Right lobe of liver (tissue), 6 donors: ENCODE measurements around the gene TBC1D1. TPM values are rescaled to one million over a fixed set of nuclear protein-coding genes. Genes with fewer than 3 reads are reported as not detected.

Experiments
- ATAC-seq, 4 donors: fragments of 200-7000 bp; cut with Tn5 transposase; one replicate each; pipeline ENCODE4 v1.9.1; 2020; ENCODE audit warnings: mild to moderate bottlenecking in 4 of 4, moderate library complexity in 4 of 4
- DNase-seq, 3 donors: peaks; one replicate each; pipeline ENCODE4 v3.0.0-alpha.2; 2020
- H3K27ac ChIP-seq, 3 donors: fragments of 200-600 bp; one replicate each; pipeline ENCODE4 v1.8.0; 2022
- H3K27me3 ChIP-seq, 2 donors: fragments of 200-600 bp; one replicate each; pipeline ENCODE4 v1.8.0; 2022
- H3K36me3 ChIP-seq, 4 donors: fragments of 200-600 bp; sonication (generic) in 1 of 4; one replicate each; pipeline versions ENCODE4 v1.5.1 to v1.8.0; 2017 to 2022; ENCODE audit warnings: control low read depth in 1 of 4
- H3K4me1 ChIP-seq, 4 donors: fragments of 200-600 bp; sonication (generic) in 1 of 4; one replicate each; pipeline versions ENCODE4 v1.5.1 to v1.8.0; 2017 to 2022; ENCODE audit warnings: control low read depth in 1 of 4
- H3K4me3 ChIP-seq, 3 donors: fragments of 200-600 bp; one replicate each; pipeline ENCODE4 v1.8.0; 2022
- H3K9me3 ChIP-seq, 4 donors: fragments of 200-600 bp; sonication (generic) in 1 of 4; one replicate each; pipeline versions ENCODE4 v1.5.1 to v1.8.0; 2017 to 2022; ENCODE audit warnings: control low read depth in 1 of 4
- POLR2A ChIP-seq: fragments of 450-650 bp; IDR thresholded peaks from one replicate; pipeline ENCODE4 v1.6.1; 2017; ENCODE audit warnings: antibody characterized with exemption, mild to moderate bottlenecking
- WGBS: methylation state at CpG from one replicate; pipeline ENCODE4 v1.1.6; 2018; ENCODE audit warnings: low coverage, low lambda C conversion rate; ENCODE audit not compliant: insufficient coverage; ENCODE audit errors: missing lambda C conversion rate; 5-methylcytosine and 5-hydroxymethylcytosine counted together
- intact Hi-C, 2 donors: fragments of 100-400 bp; cut with DNase I; formaldehyde crosslinking; loops; one replicate each; pipeline versions ENCODE4 v1.11.2 to v1.14.1; 2022
- total RNA-seq, 6 experiments: library from RNA; depleted of rRNA in 2 of 6; stranded (reverse); fragments of >200 nt in 2 of 6; fragmentation: NEBNext Ultra II Directional in 3 of 6; extraction: Animal tissue kit (Norgen Biotek cat#: 25700) in 3 of 6; gene quantifications; one replicate each; pipeline versions ENCODE4 v1.1.0 to v1.2.4, GENCODE V29; 2016 to 2023
- TF ChIP-seq, protein P1 (sequence below), 4 donors: fragments of 200-600 bp in 3 of 4; fragments of 450-650 bp in 1 of 4; IDR thresholded peaks; one replicate each; pipeline versions ENCODE4 v1.5.1 to v1.8.0; 2016 to 2022; ENCODE audit warnings: antibody characterized with exemption in 4 of 4, mild to moderate bottlenecking in 2 of 4
- donor health status: DM: no; HTN: yes; CAD: no.
- donor health status: DM: no; HTN: no; CAD: no.
- donor health status: DM: no; HTN: no; CAD: no.
- donor health status: DM: no; HTN: yes; CAD: no.
- donor health status: DM: no; HTN: yes; CAD: no.

TBC1D1 gene
- total RNA-seq, 6 experiments from 2014 or later = 21.2 to 67.5 (median 35.8) TPM

DNA sequence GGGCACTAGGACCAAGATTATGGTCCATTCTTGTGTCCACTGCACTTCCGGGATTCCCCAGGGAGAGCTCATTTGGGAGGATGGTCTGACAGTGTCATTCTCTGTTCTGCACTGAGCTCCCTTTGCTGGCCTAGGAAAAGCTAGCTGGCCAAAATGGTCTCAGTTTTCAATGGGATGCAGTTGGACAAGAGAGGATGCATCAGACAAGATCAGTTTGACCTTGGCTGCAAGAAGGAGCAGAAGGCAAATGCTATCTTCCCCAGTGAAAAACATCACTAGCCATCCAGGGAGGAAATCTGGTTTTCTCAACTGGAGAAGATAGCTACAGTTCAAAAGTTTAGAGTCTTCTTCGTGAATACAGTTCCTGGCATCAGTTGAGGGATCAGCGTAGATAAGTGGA lies 290.4 kb downstream of the TBC1D1 start:
- no peak overlapping the region for H3K4me3 ChIP-seq
- H3K27ac ChIP-seq = no peak overlapping the region
- H3K4me1 ChIP-seq = peaks cover 0 to 36% (median 16%) of the 10 kb centered on the region in 4 donors
- DNase-seq (no peak), ATAC-seq (no peak)
- TF ChIP-seq, protein P1, sequence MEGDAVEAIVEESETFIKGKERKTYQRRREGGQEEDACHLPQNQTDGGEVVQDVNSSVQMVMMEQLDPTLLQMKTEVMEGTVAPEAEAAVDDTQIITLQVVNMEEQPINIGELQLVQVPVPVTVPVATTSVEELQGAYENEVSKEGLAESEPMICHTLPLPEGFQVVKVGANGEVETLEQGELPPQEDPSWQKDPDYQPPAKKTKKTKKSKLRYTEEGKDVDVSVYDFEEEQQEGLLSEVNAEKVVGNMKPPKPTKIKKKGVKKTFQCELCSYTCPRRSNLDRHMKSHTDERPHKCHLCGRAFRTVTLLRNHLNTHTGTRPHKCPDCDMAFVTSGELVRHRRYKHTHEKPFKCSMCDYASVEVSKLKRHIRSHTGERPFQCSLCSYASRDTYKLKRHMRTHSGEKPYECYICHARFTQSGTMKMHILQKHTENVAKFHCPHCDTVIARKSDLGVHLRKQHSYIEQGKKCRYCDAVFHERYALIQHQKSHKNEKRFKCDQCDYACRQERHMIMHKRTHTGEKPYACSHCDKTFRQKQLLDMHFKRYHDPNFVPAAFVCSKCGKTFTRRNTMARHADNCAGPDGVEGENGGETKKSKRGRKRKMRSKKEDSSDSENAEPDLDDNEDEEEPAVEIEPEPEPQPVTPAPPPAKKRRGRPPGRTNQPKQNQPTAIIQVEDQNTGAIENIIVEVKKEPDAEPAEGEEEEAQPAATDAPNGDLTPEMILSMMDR (IDR thresholded peaks at IDR 0.05) = no peak
- no peak for TF ChIP-seq POLR2A
- H3K27me3 ChIP-seq = no peaks in the 10 kb centered on the region
- H3K36me3 ChIP-seq = no peaks in the 10 kb centered on the region
- H3K9me3 ChIP-seq = no peaks in the 10 kb centered on the region
- intact Hi-C loops = loop anchor here in 1 of 2 donors (10.0 kb wide), 1 partner anchor 494 kb away; no protein-coding TSS in a partner anchor
- 48% methylated on average over 2 of the region's 3 CpGs for WGBS

DNA sequence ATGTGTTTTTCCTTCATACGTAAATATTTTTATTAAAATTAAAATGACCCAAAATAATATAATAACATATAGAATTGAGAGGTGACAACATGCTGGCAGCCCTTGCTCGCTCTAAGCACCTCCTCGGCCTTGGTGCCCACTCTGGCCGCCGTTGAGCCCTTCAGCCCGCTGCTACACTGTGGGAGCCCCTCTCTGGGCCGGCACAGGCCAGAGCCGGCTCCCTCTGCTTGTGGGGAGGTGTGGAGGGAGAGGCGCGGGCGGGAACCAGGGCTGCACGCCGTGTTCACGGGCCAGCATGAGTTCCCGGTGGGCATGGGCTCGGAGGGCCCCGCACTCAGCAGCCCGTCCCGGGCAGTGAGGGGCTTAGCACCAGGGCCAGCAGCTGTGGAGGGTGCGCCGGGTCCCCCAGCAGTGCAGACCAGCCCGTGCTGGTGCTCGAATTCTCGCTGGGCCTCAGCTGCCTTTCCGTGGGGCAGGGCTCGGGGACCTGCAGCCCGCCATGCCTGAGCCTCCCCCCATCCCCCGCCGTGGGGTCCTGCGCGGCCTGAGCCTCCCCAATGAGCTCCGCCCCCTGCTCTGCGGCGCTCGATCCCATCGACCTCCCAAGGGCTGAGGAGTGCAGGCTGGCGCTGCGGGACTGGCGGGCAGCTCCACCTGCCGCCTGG lies 291.6 kb downstream of the TBC1D1 start:
- intact Hi-C loops = loop anchor here in 1 of 2 donors (10.0 kb wide), 1 partner anchor 492 kb away; no protein-coding TSS in a partner anchor
- 88% methylated on average over 6 of the region's 40 CpGs for WGBS
- TF ChIP-seq, protein P1 (IDR thresholded peaks at IDR 0.05) = no peak
- no peak for TF ChIP-seq POLR2A
- H3K4me3 ChIP-seq = no peak overlapping the region
- no peak for DNase-seq
- no peak for ATAC-seq
- no peaks in the 10 kb centered on the region for H3K36me3 ChIP-seq
- no peaks in the 10 kb centered on the region for H3K27me3 ChIP-seq
- no peak overlapping the region for H3K27ac ChIP-seq
- H3K4me1 ChIP-seq = peaks cover 0 to 28% (median 10%) of the 10 kb centered on the region in 4 donors
- H3K9me3 ChIP-seq = no peaks in the 10 kb centered on the region

DNA sequence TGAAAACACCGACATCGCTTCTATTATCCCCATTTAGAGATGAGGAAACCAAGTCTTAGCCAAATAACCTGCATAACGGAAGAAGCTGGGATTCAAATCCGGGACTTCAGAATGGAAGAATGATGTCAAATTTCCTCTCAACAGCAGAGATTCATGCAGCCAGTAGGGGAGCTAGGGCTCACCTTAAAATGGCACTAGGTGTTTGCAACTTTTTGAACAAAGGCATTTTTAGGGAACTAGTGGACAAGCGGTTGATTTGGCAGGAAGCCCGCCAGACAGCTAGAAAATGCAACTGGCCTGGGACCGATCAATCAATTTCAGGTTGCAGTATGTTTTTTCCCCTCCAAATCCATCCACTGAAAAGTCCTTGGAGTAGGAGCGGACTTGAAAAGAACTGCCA lies 293.5 kb downstream of the TBC1D1 start:
- Histone ChIP-seq H3K9me3 (no peaks in the 10 kb centered on the region), H3K27ac (no peak overlapping the region), H3K36me3 (no peaks in the 10 kb centered on the region), H3K4me1 (peaks cover 0 to 9% (median 4%) of the 10 kb centered on the region in 4 donors), H3K4me3 (no peak overlapping the region), H3K27me3 (no peaks in the 10 kb centered on the region)
- no peak for DNase-seq
- intact Hi-C loops = loop anchor here in 1 of 2 donors (10.0 kb wide), 1 partner anchor 490 kb away; no protein-coding TSS in a partner anchor
- 79% methylated on average over 8 of the region's 8 CpGs for WGBS
- TF ChIP-seq POLR2A = no peak
- TF ChIP-seq, protein P1 (IDR thresholded peaks at IDR 0.05) = peak in 3 of 4 donors; percentile 7 to 34 (median 9)
- ATAC-seq = peak in 1 of 4 donors; percentile 41

DNA sequence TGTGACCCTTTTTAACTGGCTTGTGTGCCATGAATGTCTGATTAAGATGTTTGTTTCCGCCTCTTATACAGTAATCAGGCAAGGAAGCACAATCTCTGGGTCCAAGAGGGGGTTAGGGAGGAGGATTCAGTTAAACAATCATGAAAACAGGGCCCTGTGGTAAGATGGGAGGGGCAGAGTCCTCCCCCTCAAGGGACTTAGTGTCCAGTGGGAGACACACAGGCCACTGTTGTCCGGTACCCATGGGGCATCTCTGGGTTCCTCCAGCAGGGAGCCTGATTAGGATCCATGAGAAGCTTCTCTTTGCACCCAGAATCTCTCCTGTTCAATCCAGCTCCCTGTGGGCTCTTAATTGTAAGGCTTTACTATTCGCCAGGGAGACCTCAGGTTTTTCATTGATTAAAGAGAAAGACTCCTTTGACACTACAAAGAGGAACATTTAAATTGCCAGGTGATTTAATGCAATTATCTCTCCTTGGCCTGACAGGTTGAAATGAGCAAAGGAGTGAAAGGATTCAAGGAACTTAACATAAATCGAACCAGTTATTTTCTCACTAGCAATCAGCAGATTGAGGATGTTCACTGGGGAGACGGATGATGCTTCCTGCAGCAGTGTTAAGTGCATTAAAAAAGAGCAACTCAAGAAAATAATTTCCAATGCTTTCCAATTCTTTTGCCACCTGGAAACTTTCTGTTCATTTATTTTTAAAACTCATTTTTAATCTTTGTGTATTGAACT lies 294.7 kb downstream of the TBC1D1 start:
- TF ChIP-seq, protein P1 (IDR thresholded peaks at IDR 0.05) = no peak
- no peak for TF ChIP-seq POLR2A
- no peak for DNase-seq
- intact Hi-C loops = loop anchor here in 1 of 2 donors (10.0 kb wide), 1 partner anchor 489 kb away; no protein-coding TSS in a partner anchor

More for the DNA sequence above, 294.7 kb downstream of the TBC1D1 start:
- no peak for ATAC-seq
- H3K27ac ChIP-seq = no peak overlapping the region
- H3K27me3 ChIP-seq = no peaks in the 10 kb centered on the region
- WGBS = 81% methylated on average over 4 of the region's 5 CpGs
- no peaks in the 10 kb centered on the region for H3K36me3 ChIP-seq
- no peaks in the 10 kb centered on the region for H3K9me3 ChIP-seq
- H3K4me1 ChIP-seq = no peaks in the 10 kb centered on the region
- H3K4me3 ChIP-seq = no peak overlapping the region
